DND-41 (cell line): ENCODE measurements around the gene PPP1R3D.

Experiments
- ATAC-seq: fragments of 200-7000 bp; cut with Tn5 transposase; 3 replicates; pipeline ENCODE4 v1.9.1; 2021; ENCODE audit warnings: low read depth; ENCODE audit not compliant: insufficient read depth
- DNase-seq: peaks from one replicate; pipeline ENCODE4 v3.0.0-alpha.2; 2020
- H2AFZ ChIP-seq: 2 replicates; pipeline ENCODE4 v1.6.0; 2012; ENCODE audit warnings: low read depth, low read length
- H3K27ac ChIP-seq: 2 replicates; pipeline ENCODE4 v1.5.1; 2012; ENCODE audit warnings: low read length, inconsistent platforms
- H3K27me3 ChIP-seq: fragments of 200-600 bp; sonication (generic); 2 replicates; pipeline ENCODE4 v1.6.0; 2012; ENCODE audit warnings: low read length, mild to moderate bottlenecking, inconsistent platforms; ENCODE audit not compliant: insufficient read depth, poor library complexity
- H3K36me3 ChIP-seq: 2 replicates; pipeline ENCODE4 v1.5.1; 2012; ENCODE audit warnings: low read length, inconsistent platforms; ENCODE audit not compliant: insufficient read depth
- H3K4me1 ChIP-seq: 2 replicates; pipeline ENCODE4 v1.5.1; 2012; ENCODE audit warnings: mild to moderate bottlenecking, low read length; ENCODE audit not compliant: insufficient read depth
- H3K4me2 ChIP-seq: 2 replicates; pipeline ENCODE4 v1.6.0; 2012; ENCODE audit warnings: mild to moderate bottlenecking, moderate library complexity, low read length, inconsistent platforms; ENCODE audit not compliant: insufficient read depth
- H3K4me3 ChIP-seq, 2 experiments: fragments of 200-600 bp in 1 of 2; shearing (Covaris generic) in 1 of 2; 2 replicates each; pipeline ENCODE4 v1.5.1; 2012 to 2016; ENCODE audit warnings: inconsistent platforms in 2 of 2, low read length in 2 of 2, mild to moderate bottlenecking in 2 of 2, low read depth in 1 of 2, moderate library complexity in 1 of 2
- H3K79me2 ChIP-seq: 2 replicates; pipeline ENCODE4 v1.6.0; 2012; ENCODE audit warnings: low read length, inconsistent platforms; ENCODE audit not compliant: insufficient read depth
- H3K9ac ChIP-seq: 2 replicates; pipeline ENCODE4 v1.6.0; 2012; ENCODE audit warnings: low read depth, mild to moderate bottlenecking, inconsistent platforms, low read length, moderate library complexity
- H3K9me3 ChIP-seq: 2 replicates; pipeline ENCODE4 v1.5.1; 2012; ENCODE audit warnings: low read length, moderate library complexity, mild to moderate bottlenecking, inconsistent platforms; ENCODE audit not compliant: insufficient read depth, severe bottlenecking
- H4K20me1 ChIP-seq: 2 replicates; pipeline ENCODE4 v1.6.0; 2012; ENCODE audit warnings: low read length; ENCODE audit not compliant: insufficient read depth
- CTCF ChIP-seq: IDR thresholded peaks from 2 replicates; pipeline ENCODE4 v1.5.1; 2012; ENCODE audit warnings: borderline replicate concordance, low read length, moderate library complexity, mild to moderate bottlenecking; ENCODE audit not compliant: poor library complexity, severe bottlenecking; ENCODE audit errors: extremely low read depth
- EZH2 ChIP-seq: IDR thresholded peaks from 3 replicates; pipeline ENCODE4 v1.6.1; 2012; ENCODE audit warnings: borderline replicate concordance, low read depth, mild to moderate bottlenecking, moderate library complexity, low read length, inconsistent platforms; ENCODE audit not compliant: severe bottlenecking

PPP1R3D gene

DNA sequence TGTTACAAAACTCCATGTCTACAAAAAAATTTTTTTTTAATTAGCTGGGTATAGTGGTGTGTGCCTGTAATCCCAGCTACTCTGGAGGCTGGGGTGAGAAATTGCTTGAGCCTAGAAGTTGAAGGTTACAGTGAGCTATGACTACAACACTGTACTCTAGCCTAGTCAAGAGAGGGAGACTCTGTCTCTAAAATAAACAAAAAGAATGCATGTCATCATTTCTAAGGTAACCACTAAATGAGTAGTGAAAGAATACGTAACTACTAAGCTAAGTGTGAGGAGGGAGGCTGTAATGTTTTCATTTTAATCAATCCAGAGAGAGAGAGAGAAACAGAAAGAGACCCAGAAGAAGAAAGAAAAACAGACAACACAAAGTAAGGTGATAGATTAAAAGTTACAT is 16.6 kb downstream of the PPP1R3D start:
- no peaks in the 10 kb centered on the region for H4K20me1 ChIP-seq
- TF ChIP-seq EZH2 (no peak), CTCF (no peak)
- no peak overlapping the region for H3K27ac ChIP-seq
- DNase-seq (no peak), ATAC-seq (no peak)
- peaks cover 42% of the 10 kb centered on the region for H3K27me3 ChIP-seq
- no peak overlapping the region for H2AFZ ChIP-seq
- no peaks in the 10 kb centered on the region for H3K4me1 ChIP-seq
- no peaks in the 10 kb centered on the region for H3K36me3 ChIP-seq
- no peaks in the 10 kb centered on the region for H3K79me2 ChIP-seq
- H3K9me3 ChIP-seq, result no peaks in the 10 kb centered on the region
- H3K9ac ChIP-seq, result no peak overlapping the region
- H3K4me3 ChIP-seq, result no peak overlapping the region
- no peak overlapping the region for H3K4me2 ChIP-seq

DNA sequence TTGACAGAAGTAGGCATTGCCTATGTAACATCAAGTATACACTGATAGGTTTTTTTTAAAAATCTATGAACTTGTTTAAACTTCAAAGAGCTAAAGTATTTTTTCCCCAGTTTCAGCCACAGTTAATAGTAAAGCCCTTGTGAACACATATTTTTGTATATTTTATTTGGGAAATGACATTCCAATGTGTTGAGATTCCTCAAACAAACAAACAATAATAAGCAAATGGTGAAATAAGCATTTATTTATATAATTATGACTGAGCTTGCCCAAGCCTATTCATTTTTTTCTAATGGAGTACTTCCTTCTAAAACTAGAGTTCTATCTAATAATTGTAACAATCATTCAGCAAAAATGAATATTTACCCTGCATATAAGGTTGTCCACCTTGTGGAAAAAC is 19.2 kb downstream of the PPP1R3D start:
- Histone ChIP-seq H3K27ac (no peak overlapping the region), H3K4me1 (no peaks in the 10 kb centered on the region), H4K20me1 (no peaks in the 10 kb centered on the region), H3K9me3 (no peaks in the 10 kb centered on the region), H3K9ac (no peak overlapping the region), H3K79me2 (no peaks in the 10 kb centered on the region), H3K4me2 (no peak overlapping the region), H2AFZ (no peak overlapping the region), H3K27me3 (peaks cover 38% of the 10 kb centered on the region), H3K4me3 (no peak overlapping the region), H3K36me3 (no peaks in the 10 kb centered on the region)
- TF ChIP-seq CTCF (no peak), EZH2 (no peak)
- no peak for DNase-seq
- no peak for ATAC-seq

GRCh38 chr20:59912609-59913008 is 27.5 kb downstream of the PPP1R3D start:
- ATAC-seq, result no peak
- Histone ChIP-seq H3K27ac (no peak overlapping the region), H3K9ac (no peak overlapping the region), H2AFZ (no peak overlapping the region), H4K20me1 (no peaks in the 10 kb centered on the region), H3K36me3 (no peaks in the 10 kb centered on the region), H3K4me1 (no peaks in the 10 kb centered on the region), H3K9me3 (no peaks in the 10 kb centered on the region), H3K4me2 (no peak overlapping the region), H3K79me2 (no peaks in the 10 kb centered on the region), H3K4me3 (no peak overlapping the region), H3K27me3 (peaks cover 33% of the 10 kb centered on the region)
- TF ChIP-seq CTCF (no peak), EZH2 (no peak)
- DNase-seq, result no peak

- DNase-seq (no peak), ATAC-seq (no peak)
- Histone ChIP-seq H3K4me1 (no peaks in the 10 kb centered on the region), H3K79me2 (no peaks in the 10 kb centered on the region), H3K9me3 (no peaks in the 10 kb centered on the region), H3K9ac (no peak overlapping the region), H3K4me3 (no peak overlapping the region), H2AFZ (no peak overlapping the region), H3K27ac (no peak overlapping the region), H3K27me3 (peaks cover 36% of the 10 kb centered on the region), H3K4me2 (no peak overlapping the region), H3K36me3 (no peaks in the 10 kb centered on the region), H4K20me1 (no peaks in the 10 kb centered on the region)
- TF ChIP-seq CTCF, result no peak
- TF ChIP-seq EZH2, result no peak
These were observed 29.1 kb downstream of the PPP1R3D start for GRCh38 chr20:59911041-59911440.
